HepG2 (cell line): ENCODE measurements around the gene CCDC8. TPM values are rescaled to one million over a fixed set of nuclear protein-coding genes. Genes with fewer than 3 reads are reported as not detected.
A peak's percentile ranks its signal among the peaks of the same experiment; 100 is the strongest.

ENCODE experiments used
- MED1 ChIP-seq: sonication (generic); formaldehyde crosslinking; IDR thresholded peaks from 2 replicates; pipeline ENCODE4 v1.4.0; 2020; ENCODE audit warnings: missing genetic modification reagents
- MEF2D ChIP-seq: sonication (generic); formaldehyde crosslinking; IDR thresholded peaks from 2 replicates; pipeline ENCODE4 v1.5.1; 2020; ENCODE audit warnings: mild to moderate bottlenecking, missing genetic modification reagents
- NR1H2 ChIP-seq: sonication (generic); formaldehyde crosslinking; IDR thresholded peaks from 2 replicates; pipeline ENCODE4 v1.8.1; 2022; ENCODE audit warnings: low read depth, missing genetic modification reagents, borderline replicate concordance
- RELA ChIP-seq: sonication (generic); formaldehyde crosslinking; IDR thresholded peaks from 2 replicates; pipeline ENCODE4 v1.4.0; 2020; ENCODE audit warnings: missing genetic modification reagents
- ZC3H13 ChIP-seq: sonication (generic); formaldehyde crosslinking; IDR thresholded peaks from 2 replicates; pipeline ENCODE4 v1.8.1; 2023; ENCODE audit warnings: mild to moderate bottlenecking, missing genetic modification reagents, moderate library complexity
- ZNF260 ChIP-seq: sonication (generic); formaldehyde crosslinking; IDR thresholded peaks from 2 replicates; pipeline ENCODE4 v1.4.0; 2020; ENCODE audit warnings: missing genetic modification reagents, low read depth, mild to moderate bottlenecking, borderline replicate concordance
- ZNF569 ChIP-seq: sonication (generic); formaldehyde crosslinking; IDR thresholded peaks from 2 replicates; pipeline ENCODE4 v1.5.0; 2020; ENCODE audit warnings: mild to moderate bottlenecking, missing genetic modification reagents, moderate library complexity, borderline replicate concordance
- polyA plus RNA-seq, 8 experiments: library from polyadenylated mRNA; depleted of rRNA in 3 of 8; stranded (reverse) in 7 of 8; unstranded in 1 of 8; fragments of >200 nt; fragmentation: Illumina TruSeq in 4 of 8; extraction: Trizol in 4 of 8; gene quantifications; 2 replicates each; pipeline versions ENCODE4 v1.2.1 to v1.2.3, GENCODE V29; 2011 to 2016; ENCODE audit warnings: low read depth in 4 of 8, missing spikeins in 1 of 8, mixed read lengths in 1 of 8; ENCODE audit not compliant: insufficient read depth in 1 of 8
- total RNA-seq, 5 experiments: library from RNA; depleted of rRNA; stranded (reverse); fragments of >200 nt; fragmentation: Illumina TruSeq; extraction: Trizol; gene quantifications; 2 replicates each; pipeline ENCODE4 v1.2.3, GENCODE V29; 2016; ENCODE audit warnings: low read depth in 1 of 5
- TF ChIP-seq, protein P1 (sequence below): sonication (generic); formaldehyde crosslinking; IDR thresholded peaks from 2 replicates; pipeline ENCODE4 v1.4.0; 2020; ENCODE audit warnings: mild to moderate bottlenecking, missing genetic modification reagents, borderline replicate concordance
- TF ChIP-seq, protein P2 (sequence below): sonication (generic); formaldehyde crosslinking; IDR thresholded peaks from 2 replicates; pipeline ENCODE4 v1.5.0; 2020; ENCODE audit warnings: mild to moderate bottlenecking, missing genetic modification reagents, borderline replicate concordance
- TF ChIP-seq, protein P3 (sequence below): sonication (generic); formaldehyde crosslinking; IDR thresholded peaks from 2 replicates; pipeline ENCODE4 v1.4.0; 2020; ENCODE audit warnings: missing genetic modification reagents, borderline replicate concordance

CCDC8 gene
- total and polyA plus RNA-seq, 2 of the 13 experiments (the other 11 are each of a cell fraction or from before 2014, with no cell fraction given), result 0.04 TPM; not detected in 1

DNA sequence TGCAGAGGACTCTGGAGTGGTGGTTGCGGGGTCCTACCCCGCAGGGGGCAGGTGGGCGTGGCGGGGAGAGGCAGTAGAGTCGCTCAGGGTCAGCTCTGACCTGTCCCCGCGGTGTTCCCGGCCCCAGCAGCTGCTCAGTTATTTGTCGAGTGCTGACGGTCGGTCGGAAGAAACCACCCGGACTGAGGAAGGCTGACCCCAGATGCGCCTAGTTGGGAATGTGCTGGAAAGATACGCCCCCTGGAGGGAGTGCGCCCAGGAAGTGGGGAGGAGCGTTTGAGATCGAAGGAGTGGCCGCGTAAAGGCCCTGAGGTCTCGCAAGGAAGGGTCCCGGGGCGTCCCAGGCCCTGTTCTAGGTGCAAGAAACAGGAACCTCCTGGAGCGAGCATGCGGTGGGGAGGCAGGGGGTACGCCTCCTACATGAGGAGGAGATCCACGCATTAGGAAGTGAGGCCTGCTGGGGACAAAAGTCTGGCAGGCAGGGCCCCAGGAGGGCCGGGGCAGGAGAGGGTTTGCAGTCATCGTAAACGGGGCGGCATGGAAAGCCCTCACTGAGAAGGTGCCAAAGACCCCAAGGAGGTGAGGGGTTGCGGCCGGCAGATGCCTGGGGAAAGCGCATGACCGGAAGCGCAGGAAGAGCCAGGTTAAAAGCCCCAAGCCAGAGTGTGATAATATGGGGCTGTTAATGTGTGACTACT, 9.2 kb downstream of the CCDC8 start (continued):
- TF ChIP-seq, protein P1, sequence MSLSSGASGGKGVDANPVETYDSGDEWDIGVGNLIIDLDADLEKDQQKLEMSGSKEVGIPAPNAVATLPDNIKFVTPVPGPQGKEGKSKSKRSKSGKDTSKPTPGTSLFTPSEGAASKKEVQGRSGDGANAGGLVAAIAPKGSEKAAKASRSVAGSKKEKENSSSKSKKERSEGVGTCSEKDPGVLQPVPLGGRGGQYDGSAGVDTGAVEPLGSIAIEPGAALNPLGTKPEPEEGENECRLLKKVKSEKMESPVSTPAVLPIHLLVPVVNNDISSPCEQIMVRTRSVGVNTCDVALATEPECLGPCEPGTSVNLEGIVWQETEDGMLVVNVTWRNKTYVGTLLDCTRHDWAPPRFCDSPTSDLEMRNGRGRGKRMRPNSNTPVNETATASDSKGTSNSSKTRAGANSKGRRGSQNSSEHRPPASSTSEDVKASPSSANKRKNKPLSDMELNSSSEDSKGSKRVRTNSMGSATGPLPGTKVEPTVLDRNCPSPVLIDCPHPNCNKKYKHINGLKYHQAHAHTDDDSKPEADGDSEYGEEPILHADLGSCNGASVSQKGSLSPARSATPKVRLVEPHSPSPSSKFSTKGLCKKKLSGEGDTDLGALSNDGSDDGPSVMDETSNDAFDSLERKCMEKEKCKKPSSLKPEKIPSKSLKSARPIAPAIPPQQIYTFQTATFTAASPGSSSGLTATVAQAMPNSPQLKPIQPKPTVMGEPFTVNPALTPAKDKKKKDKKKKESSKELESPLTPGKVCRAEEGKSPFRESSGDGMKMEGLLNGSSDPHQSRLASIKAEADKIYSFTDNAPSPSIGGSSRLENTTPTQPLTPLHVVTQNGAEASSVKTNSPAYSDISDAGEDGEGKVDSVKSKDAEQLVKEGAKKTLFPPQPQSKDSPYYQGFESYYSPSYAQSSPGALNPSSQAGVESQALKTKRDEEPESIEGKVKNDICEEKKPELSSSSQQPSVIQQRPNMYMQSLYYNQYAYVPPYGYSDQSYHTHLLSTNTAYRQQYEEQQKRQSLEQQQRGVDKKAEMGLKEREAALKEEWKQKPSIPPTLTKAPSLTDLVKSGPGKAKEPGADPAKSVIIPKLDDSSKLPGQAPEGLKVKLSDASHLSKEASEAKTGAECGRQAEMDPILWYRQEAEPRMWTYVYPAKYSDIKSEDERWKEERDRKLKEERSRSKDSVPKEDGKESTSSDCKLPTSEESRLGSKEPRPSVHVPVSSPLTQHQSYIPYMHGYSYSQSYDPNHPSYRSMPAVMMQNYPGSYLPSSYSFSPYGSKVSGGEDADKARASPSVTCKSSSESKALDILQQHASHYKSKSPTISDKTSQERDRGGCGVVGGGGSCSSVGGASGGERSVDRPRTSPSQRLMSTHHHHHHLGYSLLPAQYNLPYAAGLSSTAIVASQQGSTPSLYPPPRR (CRISPR knock-in tag), result peak; percentile 60; the same call in 1 of the 2 replicates
- TF ChIP-seq ZNF569 (CRISPR knock-in tag), result 0 out of 2 replicates have a peak, but pooled peaks have one; percentile 87
- TF ChIP-seq RELA (CRISPR knock-in tag), result 0 out of 2 replicates have a peak, but pooled peaks have one; percentile 9
- peak; percentile 68 for TF ChIP-seq MEF2D
- TF ChIP-seq, protein P2, sequence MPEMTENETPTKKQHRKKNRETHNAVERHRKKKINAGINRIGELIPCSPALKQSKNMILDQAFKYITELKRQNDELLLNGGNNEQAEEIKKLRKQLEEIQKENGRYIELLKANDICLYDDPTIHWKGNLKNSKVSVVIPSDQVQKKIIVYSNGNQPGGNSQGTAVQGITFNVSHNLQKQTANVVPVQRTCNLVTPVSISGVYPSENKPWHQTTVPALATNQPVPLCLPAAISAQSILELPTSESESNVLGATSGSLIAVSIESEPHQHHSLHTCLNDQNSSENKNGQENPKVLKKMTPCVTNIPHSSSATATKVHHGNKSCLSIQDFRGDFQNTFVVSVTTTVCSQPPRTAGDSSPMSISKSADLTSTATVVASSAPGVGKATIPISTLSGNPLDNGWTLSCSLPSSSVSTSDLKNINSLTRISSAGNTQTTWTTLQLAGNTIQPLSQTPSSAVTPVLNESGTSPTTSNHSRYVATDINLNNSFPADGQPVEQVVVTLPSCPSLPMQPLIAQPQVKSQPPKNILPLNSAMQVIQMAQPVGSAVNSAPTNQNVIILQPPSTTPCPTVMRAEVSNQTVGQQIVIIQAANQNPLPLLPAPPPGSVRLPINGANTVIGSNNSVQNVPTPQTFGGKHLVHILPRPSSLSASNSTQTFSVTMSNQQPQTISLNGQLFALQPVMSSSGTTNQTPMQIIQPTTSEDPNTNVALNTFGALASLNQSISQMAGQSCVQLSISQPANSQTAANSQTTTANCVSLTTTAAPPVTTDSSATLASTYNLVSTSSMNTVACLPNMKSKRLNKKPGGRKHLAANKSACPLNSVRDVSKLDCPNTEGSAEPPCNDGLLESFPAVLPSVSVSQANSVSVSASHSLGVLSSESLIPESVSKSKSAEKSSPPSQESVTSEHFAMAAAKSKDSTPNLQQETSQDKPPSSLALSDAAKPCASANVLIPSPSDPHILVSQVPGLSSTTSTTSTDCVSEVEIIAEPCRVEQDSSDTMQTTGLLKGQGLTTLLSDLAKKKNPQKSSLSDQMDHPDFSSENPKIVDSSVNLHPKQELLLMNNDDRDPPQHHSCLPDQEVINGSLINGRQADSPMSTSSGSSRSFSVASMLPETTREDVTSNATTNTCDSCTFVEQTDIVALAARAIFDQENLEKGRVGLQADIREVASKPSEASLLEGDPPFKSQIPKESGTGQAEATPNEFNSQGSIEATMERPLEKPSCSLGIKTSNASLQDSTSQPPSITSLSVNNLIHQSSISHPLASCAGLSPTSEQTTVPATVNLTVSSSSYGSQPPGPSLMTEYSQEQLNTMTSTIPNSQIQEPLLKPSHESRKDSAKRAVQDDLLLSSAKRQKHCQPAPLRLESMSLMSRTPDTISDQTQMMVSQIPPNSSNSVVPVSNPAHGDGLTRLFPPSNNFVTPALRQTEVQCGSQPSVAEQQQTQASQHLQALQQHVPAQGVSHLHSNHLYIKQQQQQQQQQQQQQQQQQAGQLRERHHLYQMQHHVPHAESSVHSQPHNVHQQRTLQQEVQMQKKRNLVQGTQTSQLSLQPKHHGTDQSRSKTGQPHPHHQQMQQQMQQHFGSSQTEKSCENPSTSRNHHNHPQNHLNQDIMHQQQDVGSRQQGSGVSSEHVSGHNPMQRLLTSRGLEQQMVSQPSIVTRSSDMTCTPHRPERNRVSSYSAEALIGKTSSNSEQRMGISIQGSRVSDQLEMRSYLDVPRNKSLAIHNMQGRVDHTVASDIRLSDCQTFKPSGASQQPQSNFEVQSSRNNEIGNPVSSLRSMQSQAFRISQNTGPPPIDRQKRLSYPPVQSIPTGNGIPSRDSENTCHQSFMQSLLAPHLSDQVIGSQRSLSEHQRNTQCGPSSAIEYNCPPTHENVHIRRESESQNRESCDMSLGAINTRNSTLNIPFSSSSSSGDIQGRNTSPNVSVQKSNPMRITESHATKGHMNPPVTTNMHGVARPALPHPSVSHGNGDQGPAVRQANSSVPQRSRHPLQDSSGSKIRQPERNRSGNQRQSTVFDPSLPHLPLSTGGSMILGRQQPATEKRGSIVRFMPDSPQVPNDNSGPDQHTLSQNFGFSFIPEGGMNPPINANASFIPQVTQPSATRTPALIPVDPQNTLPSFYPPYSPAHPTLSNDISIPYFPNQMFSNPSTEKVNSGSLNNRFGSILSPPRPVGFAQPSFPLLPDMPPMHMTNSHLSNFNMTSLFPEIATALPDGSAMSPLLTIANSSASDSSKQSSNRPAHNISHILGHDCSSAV (CRISPR knock-in tag), result no peak
- peak; percentile 20; the same call in 1 of the 2 replicates for TF ChIP-seq NR1H2 (CRISPR knock-in tag)
- TF ChIP-seq ZNF260 (CRISPR knock-in tag), result peak; percentile 69; the same call in 1 of the 2 replicates
- TF ChIP-seq, protein P3, sequence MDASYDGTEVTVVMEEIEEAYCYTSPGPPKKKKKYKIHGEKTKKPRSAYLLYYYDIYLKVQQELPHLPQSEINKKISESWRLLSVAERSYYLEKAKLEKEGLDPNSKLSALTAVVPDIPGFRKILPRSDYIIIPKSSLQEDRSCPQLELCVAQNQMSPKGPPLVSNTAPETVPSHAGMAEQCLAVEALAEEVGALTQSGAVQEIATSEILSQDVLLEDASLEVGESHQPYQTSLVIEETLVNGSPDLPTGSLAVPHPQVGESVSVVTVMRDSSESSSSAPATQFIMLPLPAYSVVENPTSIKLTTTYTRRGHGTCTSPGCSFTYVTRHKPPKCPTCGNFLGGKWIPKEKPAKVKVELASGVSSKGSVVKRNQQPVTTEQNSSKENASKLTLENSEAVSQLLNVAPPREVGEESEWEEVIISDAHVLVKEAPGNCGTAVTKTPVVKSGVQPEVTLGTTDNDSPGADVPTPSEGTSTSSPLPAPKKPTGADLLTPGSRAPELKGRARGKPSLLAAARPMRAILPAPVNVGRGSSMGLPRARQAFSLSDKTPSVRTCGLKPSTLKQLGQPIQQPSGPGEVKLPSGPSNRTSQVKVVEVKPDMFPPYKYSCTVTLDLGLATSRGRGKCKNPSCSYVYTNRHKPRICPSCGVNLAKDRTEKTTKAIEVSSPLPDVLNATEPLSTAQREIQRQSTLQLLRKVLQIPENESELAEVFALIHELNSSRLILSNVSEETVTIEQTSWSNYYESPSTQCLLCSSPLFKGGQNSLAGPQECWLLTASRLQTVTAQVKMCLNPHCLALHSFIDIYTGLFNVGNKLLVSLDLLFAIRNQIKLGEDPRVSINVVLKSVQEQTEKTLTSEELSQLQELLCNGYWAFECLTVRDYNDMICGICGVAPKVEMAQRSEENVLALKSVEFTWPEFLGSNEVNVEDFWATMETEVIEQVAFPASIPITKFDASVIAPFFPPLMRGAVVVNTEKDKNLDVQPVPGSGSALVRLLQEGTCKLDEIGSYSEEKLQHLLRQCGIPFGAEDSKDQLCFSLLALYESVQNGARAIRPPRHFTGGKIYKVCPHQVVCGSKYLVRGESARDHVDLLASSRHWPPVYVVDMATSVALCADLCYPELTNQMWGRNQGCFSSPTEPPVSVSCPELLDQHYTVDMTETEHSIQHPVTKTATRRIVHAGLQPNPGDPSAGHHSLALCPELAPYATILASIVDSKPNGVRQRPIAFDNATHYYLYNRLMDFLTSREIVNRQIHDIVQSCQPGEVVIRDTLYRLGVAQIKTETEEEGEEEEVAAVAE (CRISPR knock-in tag), result no peak
- peak; percentile 10; the same call in 1 of the 2 replicates for TF ChIP-seq ZC3H13 (CRISPR knock-in tag)
- TF ChIP-seq MED1 (CRISPR knock-in tag), result peak; percentile 66
